Uterus (tissue), 2 donors: Measurements from ENCODE around the gene PHF1.

ENCODE experiments used
- CTCF ChIP-seq, 4 experiments: fragments of 200-600 bp in 2 of 4; fragments of 450-650 bp in 2 of 4; sonication (generic) in 2 of 4; IDR thresholded peaks; one replicate each; pipeline ENCODE4 v1.5.1; 2016 to 2019; ENCODE audit warnings: antibody characterized with exemption in 4 of 4, mild to moderate bottlenecking in 2 of 4, moderate library complexity in 1 of 4
- POLR2A ChIP-seq, 2 donors: fragments of 450-650 bp; IDR thresholded peaks; one replicate each; pipeline ENCODE4 v1.6.1; 2016; ENCODE audit warnings: antibody characterized with exemption in 2 of 2, mild to moderate bottlenecking in 1 of 2, moderate library complexity in 1 of 2

GRCh38 chr6:33390173-33390572 lies 20.6 kb upstream of the PHF1 start:
- TF ChIP-seq CTCF (IDR thresholded peaks at IDR 0.05), result no peak
- no peak for TF ChIP-seq POLR2A (IDR thresholded peaks at IDR 0.05)
